ENCODE data around the gene IL22RA1.

Gene IL22RA1

DNA sequence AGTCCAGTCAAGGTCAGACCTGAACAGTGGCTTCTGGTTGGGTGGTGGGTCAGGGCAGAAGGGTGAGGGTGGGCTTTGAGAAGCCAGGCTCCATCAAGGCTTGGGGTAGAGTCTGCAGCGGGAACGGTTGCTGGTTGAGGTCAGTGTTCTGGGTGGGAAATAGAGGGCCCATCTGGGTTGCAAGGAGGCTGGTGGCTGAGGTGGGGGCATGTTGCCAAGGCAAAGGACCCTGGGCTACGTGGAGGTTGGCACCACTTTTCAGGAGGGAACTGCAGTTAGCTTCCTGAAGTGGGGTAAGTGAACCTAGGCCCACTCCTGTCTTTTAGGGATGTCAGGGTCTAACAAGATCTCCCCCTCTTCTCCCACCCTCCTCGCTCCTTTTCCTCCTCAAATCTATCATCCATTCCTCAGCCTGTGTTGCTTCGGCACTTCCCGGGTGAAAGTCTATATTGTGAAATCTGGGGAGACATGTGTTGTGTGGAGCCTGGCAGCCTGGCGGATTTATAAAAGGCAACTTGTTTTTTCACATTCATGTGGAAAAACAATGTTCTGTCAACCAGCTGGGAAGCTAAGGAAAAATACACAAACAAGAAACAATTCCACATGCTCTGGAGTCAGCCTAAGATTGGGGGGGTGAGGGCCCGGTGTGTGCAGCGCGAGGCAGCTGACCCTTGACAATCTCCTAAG, 1.5 kb downstream of the IL22RA1 start:
- Mint-ChIP-seq H3K4me1 (peaks cover 6% of the 10 kb centered on the region), H3K4me3 (no peak overlapping the region), H3K9me3 (no peaks in the 10 kb centered on the region), H3K36me3 (ENCODE audit: insufficient read depth) (no peaks in the 10 kb centered on the region), H3K27ac (ENCODE audit: low read depth) (no peak overlapping the region), H3K27me3 (peaks cover 53% of the 10 kb centered on the region)
- ATAC-seq (replicated peaks; ENCODE audit: extremely low read depth, poor library complexity, severe bottlenecking) (no peak), DNase-seq (ENCODE audit: low spot score in 2 of 2) (no peak)

DNA sequence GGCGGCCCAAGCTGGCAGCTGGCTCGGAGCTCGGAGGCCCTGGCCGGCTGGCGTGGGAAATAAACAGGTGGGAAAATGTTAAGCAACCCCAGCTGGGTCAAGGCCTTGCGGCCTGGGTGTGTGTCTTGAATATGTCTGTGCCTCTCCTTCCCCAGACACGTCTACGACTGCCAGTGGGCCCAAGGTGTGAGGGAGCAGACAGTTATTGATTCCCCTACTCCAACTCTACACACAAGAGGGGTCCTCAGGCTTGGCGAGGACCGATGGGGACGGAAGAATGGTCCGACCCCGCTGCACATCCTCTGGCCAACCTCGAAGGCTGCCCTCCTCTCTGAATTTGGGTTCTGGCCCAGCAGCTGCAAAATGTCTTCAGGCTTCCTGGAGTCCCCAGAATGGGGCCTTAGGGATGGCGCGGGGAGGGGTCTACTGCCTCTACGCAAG, 2.2 kb downstream of the IL22RA1 start:
- Mint-ChIP-seq H3K27ac (ENCODE audit: low read depth) (no peak overlapping the region), H3K36me3 (ENCODE audit: insufficient read depth) (no peaks in the 10 kb centered on the region), H3K9me3 (no peaks in the 10 kb centered on the region), H3K27me3 (peaks cover 46% of the 10 kb centered on the region), H3K4me1 (peaks cover 6% of the 10 kb centered on the region), H3K4me3 (no peak overlapping the region)
- DNase-seq (ENCODE audit: low spot score in 2 of 2) (no peak), ATAC-seq (replicated peaks; ENCODE audit: extremely low read depth, poor library complexity, severe bottlenecking) (no peak)

DNA sequence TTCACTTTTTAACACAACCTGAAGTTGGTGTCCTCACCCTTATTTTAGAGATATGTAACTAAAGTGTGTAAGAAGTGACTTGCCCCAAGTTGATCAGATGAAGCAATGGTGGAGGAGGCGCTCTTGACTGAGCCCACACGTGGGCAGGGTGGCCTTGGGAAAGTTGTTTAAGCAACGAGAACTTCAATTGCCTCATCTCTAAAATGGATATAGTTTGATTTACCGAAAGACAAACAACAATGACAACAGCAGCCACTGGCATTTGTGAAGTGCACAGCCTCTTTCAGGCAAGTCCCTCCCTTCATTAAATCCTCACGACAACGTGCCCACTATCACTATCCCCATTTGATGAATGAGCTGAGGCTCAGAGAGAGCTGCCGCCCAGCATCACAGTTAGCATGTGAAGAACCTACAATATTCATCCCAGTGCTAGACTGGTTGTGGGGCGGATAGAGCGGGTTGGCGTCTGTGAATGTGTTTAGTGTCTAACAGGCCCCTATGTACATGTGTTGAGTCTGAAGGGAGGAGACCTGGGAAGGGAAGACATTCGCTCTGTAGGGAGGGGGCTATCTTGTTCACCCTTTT, 3.0 kb downstream of the IL22RA1 start:
- H3K4me1 Mint-ChIP-seq = peaks cover 6% of the 10 kb centered on the region
- no peak for ATAC-seq (replicated peaks; ENCODE audit: extremely low read depth, poor library complexity, severe bottlenecking)
- H3K9me3 Mint-ChIP-seq = no peaks in the 10 kb centered on the region
- no peaks in the 10 kb centered on the region for H3K36me3 Mint-ChIP-seq (ENCODE audit: insufficient read depth)
- peaks cover 44% of the 10 kb centered on the region for H3K27me3 Mint-ChIP-seq
- no peak for DNase-seq (ENCODE audit: low spot score in 2 of 2)
- H3K27ac Mint-ChIP-seq (ENCODE audit: low read depth) = no peak overlapping the region
- no peak overlapping the region for H3K4me3 Mint-ChIP-seq

DNA sequence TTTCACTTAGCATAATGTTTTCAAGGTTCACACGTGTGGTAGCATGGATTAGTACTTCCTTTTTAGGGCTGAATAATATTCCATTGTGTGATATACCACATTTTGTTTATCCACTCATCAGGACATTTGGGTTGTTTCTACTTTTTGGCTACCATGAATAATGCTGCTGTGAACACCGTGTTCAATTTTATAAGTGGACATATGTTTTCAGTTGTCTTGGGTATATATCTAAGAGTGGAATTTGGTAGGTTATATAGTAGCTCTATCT, 3.8 kb downstream of the IL22RA1 start:
- H3K4me3 Mint-ChIP-seq = no peak overlapping the region
- peaks cover 36% of the 10 kb centered on the region for H3K27me3 Mint-ChIP-seq
- no peaks in the 10 kb centered on the region for H3K9me3 Mint-ChIP-seq
- no peak overlapping the region for H3K27ac Mint-ChIP-seq (ENCODE audit: low read depth)
- DNase-seq (ENCODE audit: low spot score in 2 of 2) (no peak), ATAC-seq (replicated peaks; ENCODE audit: extremely low read depth, poor library complexity, severe bottlenecking) (no peak)
- peaks cover 6% of the 10 kb centered on the region for H3K4me1 Mint-ChIP-seq
- no peaks in the 10 kb centered on the region for H3K36me3 Mint-ChIP-seq (ENCODE audit: insufficient read depth)

DNA sequence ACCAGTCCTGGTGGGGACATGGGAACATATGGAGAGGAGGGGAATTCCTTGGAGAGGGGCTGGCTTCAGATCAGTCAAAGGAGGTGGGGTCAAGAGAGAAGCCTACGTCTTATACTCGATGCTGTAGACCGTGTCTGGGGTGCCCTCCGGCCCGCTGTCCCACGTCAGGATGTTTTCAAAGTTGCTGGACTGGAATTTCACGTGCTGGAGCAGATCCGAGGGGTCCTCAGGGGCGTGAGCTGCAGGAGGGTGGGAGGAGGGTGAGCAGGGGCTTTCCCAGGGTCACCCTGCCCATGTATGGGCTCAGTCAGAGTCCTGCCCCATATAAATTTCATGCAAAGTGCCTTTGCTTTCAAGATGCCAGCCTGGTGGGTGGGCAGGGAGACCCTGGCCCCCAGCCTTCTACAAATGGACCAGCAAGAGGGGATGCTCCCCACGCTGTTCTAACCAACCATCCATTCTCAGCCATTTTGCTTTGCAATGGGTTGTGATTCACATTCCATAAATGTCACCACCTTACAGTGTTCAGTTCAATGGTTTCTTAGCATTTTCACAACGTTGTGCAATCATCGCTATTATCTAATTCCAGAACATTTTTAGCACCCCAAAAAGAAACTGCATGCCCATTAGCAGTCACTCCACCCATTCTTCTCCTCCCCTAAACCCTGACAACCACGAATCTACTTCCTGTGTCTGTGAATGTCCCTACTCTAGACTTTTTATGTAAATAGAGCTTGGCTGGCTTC, 4.3 kb downstream of the IL22RA1 start:
- no peak overlapping the region for H3K27ac Mint-ChIP-seq (ENCODE audit: low read depth)
- H3K4me3 Mint-ChIP-seq = no peak overlapping the region
- H3K36me3 Mint-ChIP-seq (ENCODE audit: insufficient read depth) = no peaks in the 10 kb centered on the region
- ATAC-seq (replicated peaks; ENCODE audit: extremely low read depth, poor library complexity, severe bottlenecking) (peak; percentile 46), DNase-seq (ENCODE audit: low spot score in 2 of 2) (no peak)
- no peaks in the 10 kb centered on the region for H3K9me3 Mint-ChIP-seq
- peaks cover 31% of the 10 kb centered on the region for H3K27me3 Mint-ChIP-seq
- peaks cover 6% of the 10 kb centered on the region for H3K4me1 Mint-ChIP-seq

DNA sequence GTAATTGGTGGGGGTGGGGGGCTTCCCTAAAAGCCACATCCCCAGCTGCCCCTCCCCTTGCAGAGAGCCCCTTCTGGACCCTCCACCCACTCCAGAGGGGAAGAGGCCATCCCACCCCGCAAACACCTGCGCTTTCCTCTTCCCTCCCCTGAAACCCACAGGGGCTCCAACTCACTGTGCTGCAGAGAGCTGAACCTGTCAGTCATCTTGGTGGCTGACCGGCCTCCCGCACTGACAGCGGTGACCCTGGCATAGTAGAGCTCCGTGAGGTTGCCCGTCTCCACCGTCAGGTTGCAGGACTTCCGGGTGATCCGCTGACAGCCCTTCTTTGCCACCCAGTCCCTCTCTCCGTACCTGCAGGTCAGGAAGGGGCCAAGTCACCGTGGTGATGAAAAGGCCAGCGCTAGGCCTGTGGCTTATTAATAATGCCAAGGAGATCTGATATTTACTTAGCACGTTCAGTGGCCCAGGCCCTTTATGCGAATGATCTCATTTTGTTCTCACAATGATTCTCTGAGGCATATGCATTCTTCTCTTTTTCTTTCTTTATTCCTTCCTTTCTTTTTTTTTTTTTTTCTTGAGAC, 5.9 kb downstream of the IL22RA1 start:
- ATAC-seq (replicated peaks; ENCODE audit: extremely low read depth, poor library complexity, severe bottlenecking) = no peak
- no peak overlapping the region for H3K4me3 Mint-ChIP-seq
- no peak overlapping the region for H3K27ac Mint-ChIP-seq (ENCODE audit: low read depth)
- H3K4me1 Mint-ChIP-seq = peaks cover 6% of the 10 kb centered on the region
- H3K36me3 Mint-ChIP-seq (ENCODE audit: insufficient read depth) = no peaks in the 10 kb centered on the region
- H3K27me3 Mint-ChIP-seq = peaks cover 21% of the 10 kb centered on the region
- no peak for DNase-seq (ENCODE audit: low spot score in 2 of 2)
- H3K9me3 Mint-ChIP-seq = no peaks in the 10 kb centered on the region

DNA sequence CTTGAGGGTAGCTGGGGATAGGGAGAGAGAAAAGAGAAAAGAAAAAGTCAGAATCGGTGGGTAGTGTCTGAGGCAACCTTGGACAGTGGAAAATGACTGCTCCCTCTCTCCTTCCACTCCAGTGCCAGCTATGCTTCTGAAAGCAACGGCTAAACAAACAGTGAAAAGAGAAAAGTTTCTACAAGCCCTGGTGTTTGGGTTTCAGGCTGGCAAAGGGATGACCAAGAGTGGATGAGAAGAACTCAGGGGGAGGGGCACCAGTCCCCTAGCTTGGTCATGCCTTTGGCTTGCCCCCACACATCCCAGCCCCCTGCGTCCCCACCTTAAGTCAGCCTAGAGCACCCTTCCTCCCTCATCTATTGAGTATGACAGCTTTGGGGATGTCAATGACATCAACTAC, 8.6 kb downstream of the IL22RA1 start:
- no peak for DNase-seq (ENCODE audit: low spot score in 2 of 2)
- ATAC-seq (replicated peaks; ENCODE audit: extremely low read depth, poor library complexity, severe bottlenecking) = no peak
- no peaks in the 10 kb centered on the region for H3K36me3 Mint-ChIP-seq (ENCODE audit: insufficient read depth)
- H3K4me3 Mint-ChIP-seq = no peak overlapping the region
- H3K27me3 Mint-ChIP-seq = no peaks in the 10 kb centered on the region
- no peak overlapping the region for H3K27ac Mint-ChIP-seq (ENCODE audit: low read depth)
- peaks cover 6% of the 10 kb centered on the region for H3K4me1 Mint-ChIP-seq
- H3K9me3 Mint-ChIP-seq = no peaks in the 10 kb centered on the region

DNA sequence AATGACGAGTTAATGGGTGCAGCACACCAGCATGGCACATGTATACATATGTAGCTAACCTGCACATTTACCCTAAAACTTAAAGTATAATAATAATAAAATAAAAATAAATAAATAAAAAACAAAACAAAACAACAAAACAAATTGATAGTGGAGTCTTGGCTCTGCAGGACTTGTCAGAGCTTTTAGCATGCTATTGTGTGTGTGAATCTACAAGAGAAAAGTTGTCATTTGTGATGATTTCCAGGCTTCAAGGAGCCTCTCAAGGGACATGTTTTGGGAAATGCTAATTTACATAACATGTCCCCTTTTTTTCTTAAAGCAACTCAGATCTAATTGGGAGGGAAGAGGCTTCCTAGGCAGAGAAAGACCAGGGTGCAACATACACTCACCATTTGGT, 9.1 kb downstream of the IL22RA1 start:
- no peaks in the 10 kb centered on the region for H3K27me3 Mint-ChIP-seq
- no peak overlapping the region for H3K27ac Mint-ChIP-seq (ENCODE audit: low read depth)
- no peak overlapping the region for H3K4me3 Mint-ChIP-seq
- DNase-seq (ENCODE audit: low spot score in 2 of 2) (no peak), ATAC-seq (replicated peaks; ENCODE audit: extremely low read depth, poor library complexity, severe bottlenecking) (no peak)
- peaks cover 2% of the 10 kb centered on the region for H3K4me1 Mint-ChIP-seq
- no peaks in the 10 kb centered on the region for H3K36me3 Mint-ChIP-seq (ENCODE audit: insufficient read depth)
- H3K9me3 Mint-ChIP-seq = no peaks in the 10 kb centered on the region

DNA sequence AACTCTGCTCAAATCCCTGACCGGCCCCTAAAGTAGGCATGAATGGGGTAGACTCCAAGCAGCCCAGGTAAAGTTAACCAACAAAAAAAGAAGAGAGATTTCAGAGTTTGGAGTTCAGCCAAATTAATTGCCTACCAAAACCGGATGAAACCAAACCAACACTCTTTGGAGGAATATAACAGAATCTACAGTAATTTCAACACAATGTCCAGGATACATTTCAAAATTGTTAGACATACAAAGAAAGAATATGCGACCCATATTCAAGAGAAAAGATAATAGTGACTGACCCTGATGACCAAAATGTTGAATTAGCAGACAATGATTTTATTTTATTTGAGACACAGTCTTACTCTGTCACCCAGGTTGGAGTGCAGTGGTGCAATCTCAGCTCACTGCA, 12.6 kb downstream of the IL22RA1 start:
- no peak overlapping the region for H3K4me3 Mint-ChIP-seq
- no peaks in the 10 kb centered on the region for H3K4me1 Mint-ChIP-seq
- H3K27me3 Mint-ChIP-seq = no peaks in the 10 kb centered on the region

DNA sequence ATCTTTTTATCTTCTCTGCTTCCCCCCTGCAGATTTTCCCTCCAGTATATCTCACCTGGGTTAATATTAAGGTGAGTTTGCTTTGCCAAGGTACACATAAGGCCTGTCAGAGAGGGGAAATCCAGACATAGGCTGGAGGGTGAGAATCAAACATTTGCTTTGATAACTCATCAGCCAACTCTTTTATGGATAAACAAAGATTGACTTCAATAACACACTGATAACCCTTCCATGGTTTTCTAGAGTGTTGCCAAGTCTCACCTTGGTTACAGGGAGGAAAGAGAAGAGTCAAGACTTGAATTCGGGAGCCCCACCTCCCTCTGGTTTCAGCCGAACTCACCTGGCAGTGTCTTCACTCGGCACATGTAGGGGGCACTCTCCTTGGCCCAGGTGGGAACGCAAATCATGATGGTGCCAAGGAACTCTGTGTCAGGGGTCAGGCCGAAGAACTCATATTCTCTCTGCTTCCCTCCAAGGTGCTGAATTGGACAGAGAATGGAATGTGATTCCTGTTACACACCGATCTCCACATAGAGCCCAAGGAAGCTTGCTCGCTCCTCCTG, 15.1 kb downstream of the IL22RA1 start:
- Mint-ChIP-seq H3K4me1 (no peaks in the 10 kb centered on the region), H3K9me3 (no peaks in the 10 kb centered on the region), H3K27me3 (no peaks in the 10 kb centered on the region), H3K36me3 (ENCODE audit: insufficient read depth) (no peaks in the 10 kb centered on the region), H3K4me3 (no peak overlapping the region), H3K27ac (ENCODE audit: low read depth) (no peak overlapping the region)
- DNase-seq (ENCODE audit: low spot score in 2 of 2) (no peak), ATAC-seq (replicated peaks; ENCODE audit: extremely low read depth, poor library complexity, severe bottlenecking) (no peak)

More for the DNA sequence above, 12.6 kb downstream of the IL22RA1 start:
- DNase-seq (ENCODE audit: low spot score in 2 of 2) (no peak), ATAC-seq (replicated peaks; ENCODE audit: extremely low read depth, poor library complexity, severe bottlenecking) (no peak)
- Mint-ChIP-seq H3K36me3 (ENCODE audit: insufficient read depth) (no peaks in the 10 kb centered on the region), H3K9me3 (no peaks in the 10 kb centered on the region), H3K27ac (ENCODE audit: low read depth) (no peak overlapping the region)

DNA sequence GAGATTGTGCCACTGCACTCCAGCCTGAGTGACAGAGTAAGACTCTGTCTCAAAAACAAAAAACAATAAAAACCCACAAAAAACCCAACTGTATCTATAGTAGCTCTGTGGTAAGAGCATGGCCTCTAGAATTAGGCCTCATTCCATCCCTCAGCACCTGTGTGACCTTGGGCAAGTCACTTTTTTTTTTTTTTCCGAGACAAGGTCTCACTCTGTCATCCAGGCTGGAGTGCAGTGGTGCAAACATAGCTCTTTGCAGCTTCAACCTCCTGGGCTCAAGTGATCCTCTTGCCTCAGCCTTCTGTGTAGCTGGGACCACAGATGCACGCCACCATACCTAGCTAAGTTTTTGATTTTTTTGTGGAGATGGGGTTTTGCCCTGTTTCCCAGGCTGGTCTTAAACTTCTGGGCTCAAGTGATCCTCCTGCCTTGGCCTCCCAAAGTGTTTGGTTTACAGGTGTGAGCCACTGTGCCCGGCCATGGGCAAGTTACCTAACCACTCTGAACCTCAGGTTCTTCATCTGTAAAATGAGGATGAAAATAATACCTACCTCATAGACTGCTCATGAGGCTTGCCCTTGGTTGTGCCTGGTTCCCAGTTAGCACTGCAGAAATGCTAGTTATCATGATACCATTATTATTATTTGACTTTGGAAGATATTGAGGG, 15.7 kb downstream of the IL22RA1 start:
- DNase-seq (ENCODE audit: low spot score in 2 of 2) (no peak), ATAC-seq (replicated peaks; ENCODE audit: extremely low read depth, poor library complexity, severe bottlenecking) (no peak)
- Mint-ChIP-seq H3K4me1 (no peaks in the 10 kb centered on the region), H3K27ac (ENCODE audit: low read depth) (no peak overlapping the region), H3K27me3 (no peaks in the 10 kb centered on the region), H3K4me3 (no peak overlapping the region), H3K36me3 (ENCODE audit: insufficient read depth) (no peaks in the 10 kb centered on the region), H3K9me3 (no peaks in the 10 kb centered on the region)

DNA sequence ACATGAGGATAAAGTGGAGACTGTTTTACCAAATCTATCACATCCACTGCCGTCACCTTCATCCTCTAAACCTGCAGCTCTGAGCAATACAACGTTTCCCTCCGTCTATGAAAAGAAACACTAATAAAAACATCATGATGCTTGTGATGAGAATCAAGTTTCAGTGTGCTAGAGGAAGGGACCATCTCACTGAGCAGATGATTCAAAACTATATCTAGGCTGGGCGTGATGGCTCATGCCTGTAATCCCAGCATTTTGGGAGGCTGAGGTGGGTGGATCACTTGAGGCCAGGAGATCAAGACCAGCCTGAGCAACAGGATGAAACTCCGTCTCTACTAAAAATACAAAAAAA, 16.3 kb downstream of the IL22RA1 start:
- no peak overlapping the region for H3K27ac Mint-ChIP-seq (ENCODE audit: low read depth)
- peaks cover 3% of the 10 kb centered on the region for H3K27me3 Mint-ChIP-seq
- DNase-seq (ENCODE audit: low spot score in 2 of 2) (no peak), ATAC-seq (replicated peaks; ENCODE audit: extremely low read depth, poor library complexity, severe bottlenecking) (no peak)
- H3K36me3 Mint-ChIP-seq (ENCODE audit: insufficient read depth) = no peaks in the 10 kb centered on the region
- no peaks in the 10 kb centered on the region for H3K4me1 Mint-ChIP-seq
- no peaks in the 10 kb centered on the region for H3K9me3 Mint-ChIP-seq
- H3K4me3 Mint-ChIP-seq = no peak overlapping the region

All from central memory CD8-positive, alpha-beta T cell (primary cell).